IMR-90 (cell line): ENCODE data around the gene PPARD. TPM values are rescaled to one million over a fixed set of nuclear protein-coding genes. Genes with fewer than 3 reads are reported as not detected.
A peak's percentile ranks its signal among the peaks of the same experiment; 100 is the strongest.

Source experiments
- ATAC-seq: fragments of 200-7000 bp; cut with Tn5 transposase; 2 replicates; pipeline ENCODE4 v1.9.1; 2020; ENCODE audit warnings: low read depth, mild to moderate bottlenecking, moderate library complexity
- BruUV-seq: library from RNA; stranded (reverse); fragments of 400-500 nt; replicated peaks from 2 replicates; lab custom pipeline; 2021; lab: Mats Ljungman, UMichigan
- CTCF ChIA-PET: fragments of 300-600 bp; formaldehyde crosslinking; extraction: SDS; loops from one replicate; lab custom pipeline; 2021; ENCODE audit warnings: antibody characterized with exemption; lab: Yijun Ruan, JAX
- POLR2A ChIA-PET: fragments of 300-600 bp; sonication (Branson Sonifier 250); formaldehyde crosslinking; loops from one replicate; lab custom pipeline; 2022; ENCODE audit warnings: antibody characterized with exemption; ENCODE audit not compliant: unreplicated experiment; lab: Charles Lee
- DNase-seq: peaks from one replicate; pipeline ENCODE4 v3.0.0; 2013
- H2AFZ ChIP-seq: replicated peaks from 2 replicates; pipeline ENCODE3; 2013; ENCODE audit warnings: low read length, mild to moderate bottlenecking; ENCODE audit not compliant: poor library complexity
- H2AK5ac ChIP-seq: 2 replicates; pipeline ENCODE4 v1.6.1; 2013; ENCODE audit warnings: low read depth, low read length, inconsistent platforms
- H2AK9ac ChIP-seq: replicated peaks from 2 replicates; pipeline ENCODE3; 2013; ENCODE audit warnings: mild to moderate bottlenecking, low read depth, low read length, moderate library complexity; ENCODE audit not compliant: poor library complexity
- H2BK120ac ChIP-seq: 2 replicates; pipeline ENCODE4 v1.6.1; 2013; ENCODE audit warnings: low read depth, low read length, inconsistent platforms
- H2BK15ac ChIP-seq: 3 replicates; pipeline ENCODE4 v1.6.1; 2013; ENCODE audit warnings: low read depth, low read length, inconsistent platforms
- H2BK20ac ChIP-seq: 2 replicates; pipeline ENCODE4 v1.6.1; 2013; ENCODE audit warnings: low read depth, mild to moderate bottlenecking, inconsistent platforms, low read length, moderate library complexity
- H2BK5ac ChIP-seq: 2 replicates; pipeline ENCODE4 v1.6.1; 2013; ENCODE audit warnings: mild to moderate bottlenecking, low read depth, low read length, inconsistent platforms; ENCODE audit not compliant: poor library complexity, severe bottlenecking
- H3K14ac ChIP-seq: replicated peaks from 2 replicates; pipeline ENCODE4 v1.6.1; 2013; ENCODE audit warnings: low read depth, low read length, inconsistent platforms
- H3K18ac ChIP-seq: 2 replicates; pipeline ENCODE4 v1.6.1; 2013; ENCODE audit warnings: low read depth, low read length, control low read depth
- H3K23ac ChIP-seq: 2 replicates; pipeline ENCODE4 v1.6.1; 2013; ENCODE audit warnings: low read depth, low read length, inconsistent platforms
- H3K27ac ChIP-seq: 2 replicates; pipeline ENCODE4 v1.5.1; 2013; ENCODE audit warnings: mild to moderate bottlenecking, control low read depth, low read length; ENCODE audit not compliant: insufficient read depth
- H3K27me3 ChIP-seq: 2 replicates; pipeline ENCODE4 v1.6.1; 2013; ENCODE audit warnings: low read length; ENCODE audit not compliant: control insufficient read depth, insufficient read depth
- H3K36me3 ChIP-seq: 2 replicates; pipeline ENCODE4 v1.6.1; 2013; ENCODE audit warnings: low read length, mixed read lengths; ENCODE audit not compliant: control insufficient read depth, insufficient read depth
- H3K4ac ChIP-seq: 2 replicates; pipeline ENCODE4 v1.6.1; 2013; ENCODE audit warnings: low read depth, low read length, inconsistent platforms
- H3K4me1 ChIP-seq: 2 replicates; pipeline ENCODE4 v1.6.1; 2013; ENCODE audit warnings: low read length, mixed read lengths; ENCODE audit not compliant: control insufficient read depth, insufficient read depth
- H3K4me2 ChIP-seq: 2 replicates; pipeline ENCODE4 v1.6.1; 2013; ENCODE audit warnings: low read depth, mild to moderate bottlenecking, control low read depth, low read length, moderate library complexity
- H3K4me3 ChIP-seq: 2 replicates; pipeline ENCODE4 v1.5.1; 2013; ENCODE audit warnings: low read depth, mild to moderate bottlenecking, control low read depth, low read length, moderate library complexity; ENCODE audit not compliant: insufficient read depth
- H3K56ac ChIP-seq: 2 replicates; pipeline ENCODE4 v1.6.1; 2013; ENCODE audit warnings: low read length, inconsistent platforms; ENCODE audit not compliant: insufficient read depth; ENCODE audit errors: extremely low read depth
- H3K79me1 ChIP-seq, 2 experiments: 2 replicates each; pipeline ENCODE4 v1.6.1; 2013; ENCODE audit warnings: low read length in 2 of 2, inconsistent platforms in 1 of 2, low read depth in 1 of 2
- H3K9ac ChIP-seq: 2 replicates; pipeline ENCODE4 v1.6.1; 2013; ENCODE audit warnings: low read depth, low read length, control low read depth
- H3K9me1 ChIP-seq: 2 replicates; pipeline ENCODE4 v1.6.1; 2013; ENCODE audit warnings: low read length, inconsistent platforms; ENCODE audit not compliant: insufficient read depth
- H3K9me3 ChIP-seq: 2 replicates; pipeline ENCODE4 v1.6.1; 2013; ENCODE audit warnings: low read length; ENCODE audit not compliant: control insufficient read depth, insufficient read depth
- H4K20me1 ChIP-seq: 2 replicates; pipeline ENCODE4 v1.6.1; 2013; ENCODE audit warnings: low read length, inconsistent platforms; ENCODE audit not compliant: insufficient read depth
- H4K5ac ChIP-seq: 2 replicates; pipeline ENCODE4 v1.6.1; 2013; ENCODE audit warnings: mild to moderate bottlenecking, low read depth, low read length, control low read depth
- H4K8ac ChIP-seq, 2 experiments: 2 replicates each; pipeline ENCODE4 v1.6.1; 2013; ENCODE audit warnings: low read depth in 2 of 2, low read length in 2 of 2, control low read depth in 1 of 2, inconsistent platforms in 1 of 2
- H4K91ac ChIP-seq: 2 replicates; pipeline ENCODE4 v1.6.1; 2013; ENCODE audit warnings: low read depth, low read length, inconsistent platforms; ENCODE audit not compliant: insufficient read depth
- BHLHE40 ChIP-seq: fragments of 150-350 bp; IDR thresholded peaks from 2 replicates; pipeline ENCODE4 v1.6.1; 2016; ENCODE audit warnings: mild to moderate bottlenecking, low read depth, low read length
- CHD1 ChIP-seq: IDR thresholded peaks from 2 replicates; pipeline ENCODE4 v1.6.1; 2012; ENCODE audit warnings: low read depth, low read length, improper control_type of control experiment
- MAFK ChIP-seq: IDR thresholded peaks from 2 replicates; pipeline ENCODE4 v1.6.1; 2012; ENCODE audit warnings: low read depth, low read length, improper control_type of control experiment
- RAD21 ChIP-seq: IDR thresholded peaks from 2 replicates; pipeline ENCODE4 v1.6.1; 2012; ENCODE audit warnings: low read length, improper control_type of control experiment
- WGBS, 2 experiments: methylation state at CpG; one replicate each; pipeline versions ENCODE4 v1.1.5 to v1.1.7; 2013; ENCODE audit warnings: missing lambda C conversion rate in 2 of 2; ENCODE audit not compliant: insufficient read length in 1 of 2; ENCODE audit errors: extremely low coverage in 2 of 2; 5-methylcytosine and 5-hydroxymethylcytosine counted together
- dilution Hi-C: fragments of 300-500 bp; cut with HindIII; formaldehyde crosslinking; loops from one replicate; pipeline ENCODE4 v1.14.3; 2018; ENCODE audit warnings: low sequenced_read_pairs; ENCODE audit not compliant: unreplicated experiment
- in situ Hi-C: fragments of 300-500 bp; cut with MboI; formaldehyde crosslinking; loops from 3 replicates; pipeline ENCODE4 v1.14.3; 2019; ENCODE audit warnings: low sequenced_read_pairs, inconsistent platforms, mixed read lengths
- intact Hi-C: fragments of 100-400 bp; cut with micrococcal nuclease; formaldehyde crosslinking; loops from 2 replicates; pipeline ENCODE4 v1.10.0; 2022
- polyA plus RNA-seq, 3 experiments: library from polyadenylated mRNA; depleted of rRNA; stranded (reverse); fragments of >200 nt; gene quantifications; 2 replicates each; pipeline ENCODE4 v1.2.3, GENCODE V29; 2012; ENCODE audit warnings: low replicate concordance in 1 of 3
- total RNA-seq: library from RNA; depleted of rRNA; stranded (reverse); fragments of >200 nt; gene quantifications from 2 replicates; pipeline ENCODE4 v1.2.3, GENCODE V29; 2012
- TF ChIP-seq, protein P1 (sequence below): fragments of 150-350 bp; IDR thresholded peaks from 2 replicates; pipeline ENCODE4 v1.6.1; 2016; ENCODE audit warnings: low read depth, mild to moderate bottlenecking, low read length, moderate library complexity, borderline replicate concordance

PPARD gene
- total and polyA plus RNA-seq, 2 of the 4 experiments (the other 2 are of a cell fraction) = 10.4 to 69.0 TPM

DNA sequence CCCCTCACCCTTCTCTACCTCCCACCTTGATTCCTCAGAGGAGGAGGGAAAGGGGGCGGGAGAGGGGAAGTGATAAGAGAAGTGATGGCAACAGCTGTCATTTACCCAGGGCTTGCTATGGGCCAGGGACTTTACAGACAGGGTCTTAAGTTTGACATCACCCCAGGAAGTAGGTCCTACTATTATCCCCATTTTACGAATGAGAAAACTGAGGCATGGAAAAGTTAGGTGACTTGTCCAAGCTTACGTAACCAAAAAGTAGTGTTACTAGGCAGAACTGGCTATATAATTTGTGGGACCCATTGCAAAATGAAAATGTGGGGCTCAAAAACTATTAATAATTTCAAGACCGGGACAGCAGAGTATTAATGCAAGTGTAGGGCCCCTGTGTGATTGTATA, 99.3 kb downstream of the PPARD start:
- H3K27me3 ChIP-seq = no peaks in the 10 kb centered on the region
- DNase-seq (no peak), ATAC-seq (no peak)
- in situ Hi-C loops = no loop called here
- peak overlapping the region; percentile 55 for H4K91ac ChIP-seq
- H3K79me1 ChIP-seq = no peaks in the 10 kb centered on the region
- intact Hi-C loops = no loop called here
- peak overlapping the region; percentile 48; the same call in 1 of the 3 replicates for H2BK15ac ChIP-seq
- H3K23ac ChIP-seq = no peak overlapping the region
- H2BK5ac ChIP-seq = no peak overlapping the region
- H4K20me1 ChIP-seq = no peaks in the 10 kb centered on the region
- no peak overlapping the region for H3K18ac ChIP-seq
- H3K14ac ChIP-seq = no peak overlapping the region
- no peak overlapping the region for H3K9ac ChIP-seq
- TF ChIP-seq RAD21 = no peak
- no peak for TF ChIP-seq MAFK
- TF ChIP-seq, protein P1, sequence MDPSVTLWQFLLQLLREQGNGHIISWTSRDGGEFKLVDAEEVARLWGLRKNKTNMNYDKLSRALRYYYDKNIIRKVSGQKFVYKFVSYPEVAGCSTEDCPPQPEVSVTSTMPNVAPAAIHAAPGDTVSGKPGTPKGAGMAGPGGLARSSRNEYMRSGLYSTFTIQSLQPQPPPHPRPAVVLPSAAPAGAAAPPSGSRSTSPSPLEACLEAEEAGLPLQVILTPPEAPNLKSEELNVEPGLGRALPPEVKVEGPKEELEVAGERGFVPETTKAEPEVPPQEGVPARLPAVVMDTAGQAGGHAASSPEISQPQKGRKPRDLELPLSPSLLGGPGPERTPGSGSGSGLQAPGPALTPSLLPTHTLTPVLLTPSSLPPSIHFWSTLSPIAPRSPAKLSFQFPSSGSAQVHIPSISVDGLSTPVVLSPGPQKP = no peak
- TF ChIP-seq BHLHE40 = no peak
- TF ChIP-seq CHD1 = no peak
- H2BK20ac ChIP-seq = no peak overlapping the region; the same call in 1 of the 2 replicates
- POLR2A ChIA-PET = no interaction called here
- H3K9me1 ChIP-seq = no peaks in the 10 kb centered on the region; the same call in 1 of the 2 replicates
- dilution Hi-C loops = no loop called here
- WGBS, 2 experiments = no CpG with 5 or more reads among the region's 4 CpGs
- no TSS peak for BruUV-seq
- H3K4me1 ChIP-seq = no peaks in the 10 kb centered on the region
- H2BK120ac ChIP-seq = no peak overlapping the region
- H3K4me3 ChIP-seq = no peak overlapping the region
- no peaks in the 10 kb centered on the region for H3K9me3 ChIP-seq
- H3K27ac ChIP-seq = no peak overlapping the region
- peak overlapping the region; percentile 55 for H3K4ac ChIP-seq
- H3K56ac ChIP-seq = no peak overlapping the region
- no peak overlapping the region for H4K5ac ChIP-seq
- H2AK9ac ChIP-seq = no peak overlapping the region
- H2AK5ac ChIP-seq = peak overlapping the region; percentile 53
- no peak overlapping the region for H3K4me2 ChIP-seq
- no peaks in the 10 kb centered on the region for H3K36me3 ChIP-seq
- no peak overlapping the region for H2AFZ ChIP-seq
- CTCF ChIA-PET = no interaction called here
- H4K8ac ChIP-seq = no peak overlapping the region
